Raji (cell line): ENCODE data around the gene ATP5MC2.

ENCODE experiments used
- POLR2A ChIP-seq: IDR thresholded peaks from 2 replicates; pipeline ENCODE4 v1.6.1; 2011; ENCODE audit warnings: low read depth, low read length, control low read depth; ENCODE audit not compliant: insufficient read depth

ATP5MC2 gene

DNA sequence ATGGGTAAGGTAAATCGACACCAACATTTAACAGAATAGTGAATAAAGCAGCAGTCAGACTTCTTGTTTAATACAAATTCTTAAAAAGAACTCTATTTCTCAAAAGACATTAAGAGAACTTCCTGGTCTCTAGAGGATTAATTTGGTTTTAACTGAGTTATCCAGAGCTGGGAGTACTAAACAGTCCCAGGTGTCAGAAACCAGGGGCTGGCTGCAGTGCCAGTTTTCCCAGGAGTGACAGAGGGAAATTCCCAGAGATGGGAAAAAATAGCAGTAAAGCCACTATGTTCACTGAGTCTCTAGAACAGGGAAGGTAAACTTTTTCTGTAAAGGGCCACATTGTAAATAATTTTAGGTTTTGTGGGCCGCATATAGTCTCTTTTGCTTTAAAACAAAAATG lies 8.8 kb downstream of the ATP5MC2 start:
- TF ChIP-seq POLR2A = no peak

DNA sequence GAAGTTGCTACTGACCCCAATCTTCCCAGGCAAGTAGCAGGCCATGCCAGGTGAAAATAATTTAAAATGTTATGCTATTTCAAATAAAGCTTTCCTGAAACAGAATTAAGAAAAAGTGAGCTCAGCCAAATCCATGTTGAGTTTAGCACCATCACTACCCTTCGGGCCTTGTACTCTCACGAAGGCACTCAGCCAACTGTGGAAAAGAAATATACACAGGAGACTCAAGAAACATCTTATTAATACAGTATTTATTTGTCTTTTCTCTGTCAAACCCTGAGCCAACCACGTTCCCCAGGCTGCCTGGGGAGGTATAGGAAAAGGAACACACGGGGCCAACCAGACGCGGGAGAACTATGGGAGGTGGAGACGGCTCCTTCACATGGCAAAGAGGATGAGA lies 10.9 kb downstream of the ATP5MC2 start:
- no peak for TF ChIP-seq POLR2A

DNA sequence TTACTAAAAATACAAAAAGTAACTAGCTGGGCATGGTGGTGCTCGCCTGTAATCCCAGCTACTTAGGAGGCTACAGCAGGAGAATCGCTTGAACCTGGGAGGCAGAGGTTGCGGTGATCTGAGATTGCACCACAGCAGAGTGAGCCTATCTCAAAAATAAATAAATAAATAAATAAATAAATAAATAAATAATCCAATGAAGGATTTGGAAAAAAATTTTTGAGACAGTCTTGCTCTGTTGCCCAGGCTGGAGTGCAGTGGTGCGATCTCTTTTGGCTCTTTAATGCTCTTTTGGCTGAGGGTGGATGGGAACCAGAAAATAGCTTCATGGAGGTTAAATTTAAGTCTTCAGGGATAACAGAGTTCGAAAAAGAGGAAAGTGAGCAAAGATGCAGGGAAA lies 11.7 kb downstream of the ATP5MC2 start:
- TF ChIP-seq POLR2A = no peak

GRCh38 chr12:53660041-53660440 lies 15.8 kb downstream of the ATP5MC2 start:
- TF ChIP-seq POLR2A = no peak

DNA sequence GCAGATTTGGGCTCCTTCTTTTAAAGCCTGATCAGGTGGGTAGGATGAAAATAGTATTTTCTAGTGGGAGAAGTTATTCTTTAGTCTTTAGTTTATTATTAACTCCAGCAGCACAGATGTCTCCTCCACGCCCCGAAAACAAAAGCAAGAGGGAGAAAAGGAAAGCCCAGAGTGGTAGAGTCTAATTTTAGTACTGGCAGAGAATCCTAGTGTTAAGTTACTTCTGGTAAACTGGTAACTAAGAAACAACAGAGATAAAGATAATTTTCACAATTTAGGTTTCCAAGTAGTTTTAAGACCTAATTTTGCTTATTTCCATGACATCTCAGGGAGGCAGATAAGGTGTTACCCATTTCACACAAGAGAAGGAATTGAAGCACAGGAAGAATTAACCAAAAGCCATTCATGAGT lies 16.3 kb downstream of the ATP5MC2 start:
- TF ChIP-seq POLR2A = no peak

DNA sequence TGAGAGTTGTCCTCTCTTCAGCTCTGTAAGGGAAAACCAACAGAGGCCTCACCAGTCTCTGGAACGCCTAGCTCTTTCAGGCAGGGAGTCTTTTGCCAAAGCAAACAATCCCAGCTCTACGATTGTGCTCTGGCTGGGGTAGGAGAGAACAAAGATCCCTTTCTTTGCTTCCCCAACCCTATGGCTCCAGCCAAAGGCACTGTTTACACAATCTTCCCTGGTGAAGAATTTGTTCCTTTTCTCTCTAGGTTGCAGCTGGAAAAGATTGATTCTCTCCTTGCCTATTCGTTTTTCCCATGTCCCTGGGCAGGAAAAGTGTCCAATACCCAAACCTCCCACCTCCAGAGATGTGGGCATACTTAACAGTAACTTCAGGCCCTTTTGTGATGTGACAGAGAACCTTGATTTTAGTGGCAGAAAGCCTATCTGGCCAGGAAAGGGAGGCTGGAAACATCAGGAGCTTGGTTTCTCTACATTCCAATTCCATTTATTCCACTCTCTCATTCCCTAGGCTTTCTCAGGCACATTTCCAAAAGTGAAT lies 16.8 kb downstream of the ATP5MC2 start:
- no peak for TF ChIP-seq POLR2A

GRCh38 chr12:53657041-53657440 lies 18.8 kb downstream of the ATP5MC2 start:
- TF ChIP-seq POLR2A = no peak

DNA sequence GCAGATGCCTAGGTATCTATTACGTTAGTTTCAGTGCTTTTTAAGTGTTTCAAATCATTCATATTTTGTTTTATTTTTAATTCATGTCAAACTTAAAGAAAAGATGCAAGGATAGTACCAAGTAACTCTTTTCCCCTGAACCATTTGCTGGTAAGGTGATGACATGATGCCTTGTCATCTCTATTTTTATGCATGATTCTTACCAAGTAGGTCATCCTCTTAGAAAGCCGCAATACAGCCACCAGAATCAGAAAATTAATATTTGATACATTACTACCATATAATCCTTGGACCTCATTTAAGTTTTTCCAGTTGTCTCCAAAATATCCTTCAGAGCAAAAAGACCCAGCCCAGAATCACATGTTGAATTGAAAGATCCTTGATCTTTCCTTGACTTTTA lies 22.3 kb downstream of the ATP5MC2 start:
- no peak for TF ChIP-seq POLR2A

DNA sequence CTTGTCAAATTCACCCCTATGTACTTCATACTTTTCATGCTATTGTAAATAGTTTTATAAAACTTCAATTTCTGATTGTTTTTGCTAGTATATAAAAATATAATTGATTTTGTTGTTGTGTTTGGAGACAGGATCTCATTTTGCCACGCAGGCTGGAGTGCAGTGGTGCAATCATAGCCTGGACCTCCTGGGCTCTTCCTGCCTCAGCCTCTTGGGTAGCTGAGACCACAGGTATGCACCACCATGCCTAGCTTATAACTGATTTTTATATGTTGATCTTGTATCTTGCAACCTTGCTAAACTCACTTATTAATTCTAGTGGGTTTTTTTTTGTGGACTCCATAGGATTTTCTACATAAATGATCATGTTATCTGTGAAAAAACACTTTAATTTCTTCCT lies 23.5 kb downstream of the ATP5MC2 start:
- no peak for TF ChIP-seq POLR2A

DNA sequence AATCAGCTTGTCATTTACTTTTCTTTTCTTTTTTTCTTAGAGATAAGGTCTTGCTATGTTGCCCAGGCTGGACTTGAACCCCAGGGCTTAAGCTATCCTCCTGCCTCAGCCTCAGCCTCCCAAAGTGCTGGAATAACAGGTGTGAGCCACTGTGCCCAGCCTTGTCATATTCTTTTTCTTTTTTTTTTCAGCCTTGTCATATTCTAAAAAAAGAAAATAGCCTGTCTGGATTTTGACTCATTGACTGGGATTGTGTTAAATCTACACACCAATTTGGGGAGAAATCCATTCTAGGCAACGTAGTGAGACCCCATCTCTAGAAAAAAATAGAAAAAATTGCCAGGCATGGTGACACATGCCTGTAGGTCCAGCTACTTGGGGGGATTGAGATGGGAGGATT lies 24.1 kb downstream of the ATP5MC2 start:
- TF ChIP-seq POLR2A = no peak

DNA sequence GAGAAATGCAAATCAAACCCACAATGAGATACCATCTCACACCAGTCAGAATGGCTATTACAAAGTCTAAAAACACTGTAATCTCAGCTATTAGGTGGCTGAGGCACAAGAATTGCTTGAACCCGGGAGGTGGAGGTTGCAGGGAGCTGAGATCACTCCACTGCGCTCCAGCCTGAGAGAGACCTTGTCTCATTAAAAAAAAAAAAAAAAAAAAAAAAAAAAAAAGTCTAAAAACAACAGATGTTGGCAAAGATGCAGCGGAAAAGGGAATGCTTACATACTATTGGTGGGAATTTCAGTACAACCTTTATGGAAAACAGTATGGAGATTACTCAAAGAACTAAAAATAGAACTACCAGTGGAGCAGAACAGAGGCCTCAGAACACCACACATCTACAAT lies 30.7 kb downstream of the ATP5MC2 start:
- no peak for TF ChIP-seq POLR2A

DNA sequence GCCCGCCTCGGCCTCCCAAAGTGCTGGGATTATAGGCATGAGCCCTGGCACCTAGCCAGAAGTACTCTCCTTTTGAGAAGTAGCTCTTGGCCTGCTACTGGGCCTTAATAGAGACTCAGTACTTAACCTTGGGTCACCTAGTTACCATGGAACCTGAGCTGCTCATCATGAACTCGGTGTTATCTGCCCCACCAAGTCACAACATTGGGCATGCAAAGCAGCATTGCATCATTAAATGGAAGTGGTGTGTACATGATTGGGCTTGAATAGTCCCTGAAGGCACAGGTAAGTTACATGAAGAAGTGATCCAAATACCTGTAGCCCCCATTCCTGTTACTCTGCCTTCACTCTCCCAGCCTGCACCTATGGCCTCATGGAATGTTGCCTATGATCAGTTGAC lies 31.8 kb downstream of the ATP5MC2 start:
- TF ChIP-seq POLR2A = no peak

GRCh38 chr12:53643232-53643979 lies 32.5 kb downstream of the ATP5MC2 start:
- TF ChIP-seq POLR2A = no peak

DNA sequence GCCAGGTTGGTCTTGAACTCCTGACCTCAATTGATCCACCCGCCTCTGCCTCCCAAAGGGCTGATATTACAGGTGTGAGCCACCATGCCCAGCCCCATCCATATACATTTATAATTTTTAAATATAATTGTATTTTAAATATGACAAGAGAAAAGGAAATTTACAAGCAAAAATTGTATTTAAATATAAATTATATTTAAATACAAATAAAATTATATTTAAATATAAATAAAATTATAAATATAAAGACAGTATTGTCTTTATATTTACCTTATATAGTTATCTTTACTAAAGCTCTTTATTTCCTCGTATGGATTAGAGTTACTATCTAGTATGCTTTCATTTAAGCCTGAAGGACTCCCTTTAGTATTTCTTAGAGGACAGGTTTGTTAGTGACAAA lies 37.8 kb downstream of the ATP5MC2 start:
- TF ChIP-seq POLR2A = no peak

DNA sequence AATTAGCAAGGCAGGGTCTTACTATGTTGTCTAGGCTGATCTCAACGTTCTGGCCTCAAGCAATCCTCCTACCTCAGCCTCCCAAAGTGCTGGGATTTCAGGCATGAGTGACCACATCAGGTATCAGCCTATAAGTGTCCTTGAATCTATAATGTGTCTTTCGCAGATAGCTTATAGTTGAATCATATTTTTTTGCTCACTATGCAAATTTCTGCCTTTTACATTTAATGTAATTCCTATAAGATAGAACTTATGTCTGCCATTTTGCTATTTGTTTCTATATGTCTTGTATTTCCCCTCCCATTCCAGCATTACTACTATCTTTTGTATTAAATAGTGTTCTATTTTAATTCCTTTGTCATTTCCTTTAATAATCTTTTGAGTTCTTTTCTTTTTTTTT lies 39.2 kb downstream of the ATP5MC2 start:
- no peak for TF ChIP-seq POLR2A

- no peak for TF ChIP-seq POLR2A
These were observed 44.2 kb downstream of the ATP5MC2 start for GRCh38 chr12:53631721-53632120.

DNA sequence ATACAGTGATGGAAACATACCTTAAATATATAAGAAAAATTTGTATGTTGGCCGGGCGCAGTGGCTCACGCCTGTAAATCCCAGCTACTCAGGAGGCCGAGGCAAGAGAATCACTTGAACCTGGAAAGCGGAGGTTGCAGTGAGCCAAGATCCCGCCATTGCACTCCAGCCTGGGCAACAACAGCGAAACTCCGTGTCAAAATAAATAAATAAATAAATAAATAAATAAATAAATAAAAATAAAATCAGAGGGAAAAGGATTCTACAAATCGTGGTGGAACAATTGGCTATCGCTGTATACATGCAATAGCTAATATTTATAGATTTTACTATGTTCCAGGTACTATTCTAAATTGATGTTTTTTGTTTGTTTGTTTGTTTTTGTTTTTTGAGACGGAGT lies 48.0 kb downstream of the ATP5MC2 start:
- TF ChIP-seq POLR2A = no peak
